CD4-positive, alpha-beta T cell treated with Interleukin-6 for 4 hours (primary cell): Measurements from ENCODE around the gene FLCN.

ENCODE experiments used
- DNase-seq: peaks from one replicate; pipeline ENCODE4 v3.0.0-alpha.2; 2020; ENCODE audit warnings: mixed read lengths

Gene FLCN

DNA sequence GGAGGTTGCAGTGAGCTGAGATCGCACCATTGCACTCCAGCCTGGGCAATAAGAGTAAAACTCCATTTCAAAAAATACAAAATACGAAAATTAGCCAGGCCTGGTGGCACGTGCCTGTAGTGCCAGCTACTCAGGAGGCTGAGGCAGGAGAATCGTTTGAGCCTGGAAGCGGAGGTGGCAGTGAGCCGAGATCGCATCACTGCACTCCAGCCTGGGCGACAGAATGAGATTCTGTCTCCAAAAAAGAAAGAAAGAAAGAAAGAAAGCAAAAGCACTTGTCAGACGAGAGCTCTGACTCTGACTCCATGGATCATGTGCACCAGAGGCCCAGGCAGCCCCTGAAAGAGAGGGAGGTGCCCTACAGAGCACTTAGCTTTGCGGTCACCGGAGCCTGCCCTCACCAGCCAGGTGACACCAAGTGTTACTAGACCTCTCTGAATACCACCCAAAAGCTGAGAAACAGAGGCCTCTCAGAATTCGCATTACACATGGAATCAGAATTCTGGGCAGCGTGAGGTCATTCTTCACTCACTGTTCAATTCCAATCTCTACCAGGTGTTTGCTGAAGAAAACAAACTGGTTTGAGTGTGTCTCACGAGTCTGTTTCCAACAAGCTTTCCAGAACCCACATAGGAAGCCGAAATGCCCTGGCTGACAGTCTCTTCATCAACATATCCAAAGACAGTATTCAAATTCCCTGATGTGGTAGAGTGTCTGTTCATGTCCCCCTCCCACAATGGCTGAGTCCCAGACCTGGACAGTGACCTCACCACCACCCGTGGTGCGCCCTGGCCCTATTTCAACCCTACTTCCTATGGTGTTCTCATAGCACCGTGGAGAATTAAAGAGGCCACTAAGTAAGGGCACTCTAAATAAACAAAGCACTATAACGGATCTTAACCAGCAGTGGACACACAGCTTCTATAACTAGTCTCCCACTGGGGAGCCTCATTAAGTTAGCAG is 1.5 kb downstream of the FLCN start:
- DNase-seq = no peak

GRCh38 chr17:17232303-17232621 is 4.7 kb downstream of the FLCN start:
- DNase-seq = no peak

DNA sequence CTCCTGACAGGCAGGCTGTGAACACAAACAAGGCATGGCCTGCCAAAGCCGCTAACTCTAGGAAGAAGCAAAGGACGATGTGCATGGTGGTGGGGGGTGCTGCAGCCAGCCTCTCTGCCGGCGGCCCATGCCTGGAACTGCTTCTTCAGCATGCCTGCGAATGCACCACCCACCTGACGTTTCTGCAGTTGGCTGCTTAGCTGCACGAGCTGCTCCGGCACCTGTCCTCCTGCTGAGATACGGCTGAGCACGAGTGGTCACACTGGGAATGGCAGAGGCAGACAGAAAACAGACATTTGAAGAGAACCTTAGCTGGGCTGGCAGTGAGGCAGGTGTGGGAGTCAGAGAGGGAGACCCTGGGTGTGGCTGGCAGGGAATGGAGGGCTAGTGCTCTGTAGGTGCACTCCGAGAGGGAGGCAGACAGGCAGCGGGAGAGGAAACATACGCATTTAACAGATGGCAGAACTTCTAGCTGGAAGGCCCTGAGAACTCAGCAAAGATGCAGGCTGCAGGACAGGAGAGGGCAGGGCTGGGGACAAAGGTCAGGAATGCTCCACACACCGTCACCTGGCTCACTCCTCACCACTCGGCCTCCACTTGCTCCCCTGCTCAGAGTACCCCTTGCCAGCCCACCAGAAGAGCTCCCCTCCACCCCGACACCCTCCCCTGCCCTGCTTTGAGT is 5.2 kb downstream of the FLCN start:
- no peak for DNase-seq

GRCh38 chr17:17229416-17230384 is 7.3 kb downstream of the FLCN start:
- DNase-seq = no peak

- no peak for DNase-seq
Measured at GRCh38 chr17:17228521-17229279, 8.3 kb downstream of the FLCN start.

DNA sequence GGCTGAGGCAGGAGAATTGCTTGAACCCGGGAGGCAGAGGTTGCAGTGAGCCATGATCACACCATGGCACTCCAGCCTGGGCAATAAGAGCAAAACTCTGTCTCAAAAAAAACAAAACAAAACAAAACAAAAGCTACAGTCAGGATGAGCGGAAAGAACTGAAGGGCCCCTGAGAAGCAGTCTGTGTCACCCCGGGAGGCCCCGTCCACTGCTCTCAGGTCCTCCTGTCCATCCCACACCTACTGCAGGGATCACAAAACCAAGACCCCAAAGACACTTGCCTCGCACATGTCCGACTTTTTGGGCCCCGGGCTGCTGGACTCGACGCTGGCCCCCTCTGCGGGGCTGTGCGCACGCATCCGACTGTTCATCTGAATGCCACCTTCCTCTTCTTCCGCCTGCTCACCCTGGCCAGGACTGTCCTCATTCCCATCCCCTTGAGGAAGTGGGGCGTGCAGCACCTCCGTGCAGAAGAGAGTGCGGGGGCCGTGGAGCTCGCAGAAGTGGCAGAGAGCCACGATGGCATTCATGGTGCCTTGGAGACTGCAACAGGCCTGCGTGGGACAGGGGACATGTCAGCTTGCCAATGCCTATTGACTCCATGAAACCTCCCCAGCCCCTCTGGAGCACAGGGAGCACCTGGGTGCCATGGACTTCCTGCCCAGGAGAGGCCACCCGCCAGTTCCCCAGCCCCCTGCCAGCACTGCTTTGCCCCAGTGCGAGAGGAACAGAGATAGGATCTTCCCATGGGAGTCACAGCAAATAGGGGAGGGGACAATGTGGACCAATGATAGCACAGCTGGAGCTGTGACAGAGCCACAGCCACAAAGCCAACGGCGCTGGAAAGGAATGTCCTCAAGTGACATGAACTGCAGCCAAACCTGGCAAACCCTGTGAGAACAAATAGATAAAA is 9.1 kb downstream of the FLCN start:
- DNase-seq = no peak

- DNase-seq = no peak
Measured at GRCh38 chr17:17226451-17227265, 10.3 kb downstream of the FLCN start.

GRCh38 chr17:17225901-17226300 is 11.1 kb downstream of the FLCN start:
- no peak for DNase-seq

DNA sequence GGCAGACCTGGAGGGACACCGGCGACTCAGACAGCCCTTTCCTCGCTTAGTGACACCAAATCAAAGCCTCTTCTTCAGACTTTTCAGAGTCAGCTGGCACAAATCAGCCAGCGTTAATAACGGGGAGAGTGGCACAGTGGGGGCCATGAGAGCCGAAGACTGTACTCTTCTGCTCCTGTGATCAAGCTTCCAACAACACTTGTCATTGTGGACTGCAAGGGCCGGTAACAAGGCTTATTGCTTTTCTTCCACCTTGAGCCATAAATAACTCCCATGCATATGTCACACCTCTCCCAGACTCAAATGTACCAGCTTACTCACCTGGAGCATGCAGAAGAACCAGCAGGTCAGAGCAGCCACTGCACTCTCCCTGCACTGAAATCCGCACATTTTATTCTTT is 12.8 kb downstream of the FLCN start:
- DNase-seq = no peak

- DNase-seq = no peak
Measured at GRCh38 chr17:17223736-17224135, 13.2 kb downstream of the FLCN start.

DNA sequence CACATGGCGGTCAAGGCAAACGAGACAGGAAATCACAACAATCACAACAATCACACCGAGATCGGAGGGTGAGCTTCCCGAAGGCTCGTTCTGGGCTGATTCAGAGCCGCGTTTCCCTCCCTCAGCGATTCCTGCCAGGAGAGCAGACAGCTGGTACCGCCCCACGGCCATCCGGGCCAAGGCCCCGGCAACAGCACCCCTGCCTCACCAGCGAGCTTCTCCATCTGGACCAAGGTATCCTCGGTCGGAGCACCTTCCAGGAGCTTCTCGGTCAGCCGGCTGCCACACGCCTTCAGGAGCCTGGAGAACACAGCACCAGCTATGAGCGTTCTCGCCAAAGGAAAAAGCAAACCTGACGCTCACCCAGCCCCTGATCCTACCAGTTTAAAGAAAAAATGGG is 15.6 kb downstream of the FLCN start:
- no peak for DNase-seq

- DNase-seq = no peak
Measured at GRCh38 chr17:17220529-17220928, 16.4 kb downstream of the FLCN start.

DNA sequence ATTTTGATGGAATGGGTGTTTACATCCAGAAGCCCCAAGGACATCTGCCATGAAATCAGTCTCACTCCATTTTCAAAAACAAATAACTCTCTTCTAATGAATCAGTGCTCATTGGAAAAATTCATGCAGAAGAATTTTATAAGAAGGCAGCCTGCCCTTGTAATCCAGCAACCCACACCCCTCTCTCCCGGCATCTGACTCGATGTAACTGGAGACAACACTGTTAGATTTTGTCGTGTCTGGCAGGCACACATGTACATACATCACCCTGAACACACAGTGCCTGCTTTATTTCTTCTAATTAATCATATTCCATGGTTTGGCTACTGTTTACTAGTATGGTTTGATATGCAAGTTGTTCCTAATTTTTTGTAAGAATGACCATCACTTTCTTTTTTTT is 19.0 kb downstream of the FLCN start:
- no peak for DNase-seq

GRCh38 chr17:17216776-17217175 is 20.2 kb downstream of the FLCN start:
- DNase-seq = peak; percentile 5

- no peak for DNase-seq
Measured at GRCh38 chr17:17216236-17216635, 20.7 kb downstream of the FLCN start.

DNA sequence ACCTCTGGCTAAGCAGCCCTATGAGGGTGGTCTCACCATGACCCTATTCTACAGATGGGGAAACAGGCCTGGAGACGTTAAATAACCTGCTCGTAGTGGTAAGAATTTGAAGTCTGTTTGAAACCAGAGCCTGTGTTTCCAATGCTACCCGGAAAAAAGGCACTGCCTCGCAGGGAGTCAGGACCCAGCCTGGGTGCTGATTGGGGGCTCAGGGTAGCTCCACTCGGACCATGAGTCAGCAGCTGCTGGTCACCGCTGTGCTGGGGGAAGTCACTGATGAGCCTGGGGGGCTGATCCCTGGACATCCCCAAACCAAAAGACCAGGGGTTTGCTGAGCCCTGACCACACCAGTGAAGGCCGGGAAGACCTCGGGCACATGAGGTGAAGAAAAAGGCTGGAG is 21.4 kb downstream of the FLCN start:
- DNase-seq = no peak

DNA sequence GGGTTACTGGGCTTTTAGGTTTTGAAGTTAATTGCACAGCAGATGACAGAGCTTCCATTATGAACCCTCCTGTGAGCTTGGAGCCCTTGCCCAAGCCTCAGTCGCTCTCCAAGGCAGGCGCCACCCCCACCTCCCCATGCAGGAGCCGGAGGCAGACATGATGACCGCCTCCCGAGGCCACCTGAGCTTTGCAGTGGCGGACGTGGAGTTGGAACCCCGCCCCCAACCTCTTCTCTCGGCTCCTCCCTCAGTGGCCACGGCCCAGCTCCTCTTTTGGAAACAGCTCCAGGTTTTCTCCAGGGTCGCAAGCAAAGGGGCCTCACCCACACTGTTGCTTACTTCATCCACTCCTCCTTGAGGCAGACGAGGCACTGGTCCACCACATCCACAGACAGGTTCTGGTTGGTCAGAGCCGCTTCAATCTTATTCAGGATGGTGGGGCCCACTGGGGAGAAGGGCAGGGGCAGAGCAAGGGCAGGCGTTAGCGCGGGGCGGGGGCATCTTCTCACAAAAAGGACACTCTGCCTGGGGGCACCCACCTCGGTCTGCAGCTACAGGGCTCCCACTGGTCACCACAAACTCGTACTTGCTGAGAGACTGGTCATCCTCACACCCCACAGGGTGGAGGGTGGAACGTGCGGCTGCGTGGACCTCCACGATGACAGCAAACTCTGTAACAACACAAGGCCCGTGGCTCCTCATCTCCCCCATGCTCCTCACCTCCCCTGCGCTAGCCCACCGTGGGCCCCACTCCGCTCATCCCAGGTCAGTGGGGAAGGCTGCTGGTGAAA is 22.1 kb downstream of the FLCN start:
- no peak for DNase-seq

- no peak for DNase-seq
Measured at GRCh38 chr17:17213775-17214174, 23.2 kb downstream of the FLCN start.

DNA sequence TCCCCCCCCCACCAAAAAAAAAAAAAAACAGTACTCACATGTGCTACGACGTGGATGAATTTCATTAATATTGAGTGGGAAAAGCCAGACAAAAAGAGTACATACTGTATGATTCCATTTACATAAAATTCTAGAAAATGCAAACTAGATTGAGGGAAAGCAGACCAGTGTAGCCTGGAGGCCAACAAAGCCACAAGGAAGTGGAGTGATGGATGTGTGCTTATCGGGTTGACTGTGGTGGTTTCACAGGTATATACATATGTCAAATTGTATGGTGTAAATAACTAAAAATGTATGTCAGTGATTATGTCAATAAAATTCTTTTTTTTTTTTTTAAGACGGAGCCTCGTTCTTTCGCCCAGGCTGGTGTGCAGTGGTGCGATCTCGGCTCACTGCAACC is 29.0 kb downstream of the FLCN start:
- no peak for DNase-seq
